Natural killer cell (primary cell): ENCODE results near the gene MAP2K5. TPM values are rescaled to one million over a fixed set of nuclear protein-coding genes. Genes with fewer than 3 reads are reported as not detected.

Experiments
- ATAC-seq, 3 donors: fragments of 150-1000 bp in 2 of 3; fragments of 200-7000 bp in 1 of 3; cut with Tn5 transposase; 1 replicate in 1 of 3; 2 replicates in 2 of 3; pipeline ENCODE4 v1.10.0; 2021; ENCODE audit warnings: mild to moderate bottlenecking in 2 of 3, moderate library complexity in 2 of 3
- DNase-seq, 2 donors: peaks; one replicate each; pipeline versions ENCODE4 v3.0.0 to v3.0.0-alpha.2; 2013 to 2021; ENCODE audit warnings: mixed read lengths in 1 of 2
- H3K27ac ChIP-seq: one replicate; pipeline ENCODE4 v1.5.1; 2013; ENCODE audit warnings: mild to moderate bottlenecking, low read length
- H3K27me3 ChIP-seq: one replicate; pipeline ENCODE4 v1.6.1; 2013; ENCODE audit warnings: low read length; ENCODE audit not compliant: control insufficient read depth, insufficient read depth
- H3K36me3 ChIP-seq: one replicate; pipeline ENCODE4 v1.6.1; 2013; ENCODE audit warnings: low read length; ENCODE audit not compliant: control insufficient read depth, insufficient read depth
- H3K4me1 ChIP-seq: one replicate; pipeline ENCODE4 v1.6.1; 2013; ENCODE audit warnings: low read length; ENCODE audit not compliant: control insufficient read depth, insufficient read depth
- H3K4me3 ChIP-seq: one replicate; pipeline ENCODE4 v1.5.1; 2013; ENCODE audit warnings: low read length
- H3K9me3 ChIP-seq: one replicate; pipeline ENCODE4 v1.6.1; 2013; ENCODE audit warnings: low read length; ENCODE audit not compliant: control insufficient read depth, insufficient read depth
- H3K27ac Mint-ChIP-seq, 2 donors: one replicate each; pipeline ENCODE4 v1.8.0; 2022; ENCODE audit warnings: mild to moderate bottlenecking in 2 of 2, mixed read lengths in 2 of 2, moderate library complexity in 1 of 2
- H3K27me3 Mint-ChIP-seq, 2 donors: one replicate each; pipeline ENCODE4 v1.8.0; 2022; ENCODE audit warnings: low read depth in 2 of 2, mixed read lengths in 2 of 2
- H3K36me3 Mint-ChIP-seq: one replicate; pipeline ENCODE4 v1.8.0; 2022; ENCODE audit warnings: mixed read lengths
- H3K4me1 Mint-ChIP-seq, 2 donors: one replicate each; pipeline ENCODE4 v1.8.0; 2022; ENCODE audit warnings: mixed read lengths in 2 of 2
- H3K4me3 Mint-ChIP-seq: one replicate; pipeline ENCODE4 v1.8.0; 2022; ENCODE audit warnings: mild to moderate bottlenecking, moderate library complexity, mixed read lengths
- H3K9me3 Mint-ChIP-seq, 2 donors: one replicate each; pipeline ENCODE4 v1.8.0; 2022; ENCODE audit warnings: mixed read lengths in 2 of 2
- CTCF ChIP-seq: fragments of 200-600 bp; IDR thresholded peaks from one replicate; pipeline ENCODE4 v1.8.0; 2022; ENCODE audit warnings: antibody characterized with exemption
- WGBS: methylation state at CpG from one replicate; pipeline ENCODE4 v1.1.7; 2013; ENCODE audit warnings: missing lambda C conversion rate; ENCODE audit not compliant: insufficient coverage; 5-methylcytosine and 5-hydroxymethylcytosine counted together
- intact Hi-C: fragments of 100-400 bp; cut with micrococcal nuclease; formaldehyde crosslinking; loops from one replicate; pipeline ENCODE4 v1.14.2; 2022
- total RNA-seq, 4 donors: library from RNA; stranded (reverse); fragments of 120-200 nt in 1 of 4; gene quantifications; one replicate each; pipeline versions ENCODE4 v1.2.3 to v1.2.4, GENCODE V29; 2013 to 2022

Gene MAP2K5
- total RNA-seq, 3 donors from 2014 or later (not counting 1 experiment from before 2014, with no cell fraction given) = 25.6 to 32.6 (median 29.2) TPM

GRCh38 chr15:67701669-67702068 lies 159.2 kb downstream of the MAP2K5 start:
- no peaks in the 10 kb centered on the region for H3K4me1 Mint-ChIP-seq
- H3K4me3 Mint-ChIP-seq = no peak overlapping the region
- no peak for DNase-seq
- WGBS = 96% methylated on average over 2 of the region's 2 CpGs
- H3K27ac ChIP-seq = no peak overlapping the region
- H3K36me3 Mint-ChIP-seq = no peaks in the 10 kb centered on the region
- H3K9me3 ChIP-seq = no peaks in the 10 kb centered on the region
- H3K27ac Mint-ChIP-seq = no peak overlapping the region
- no peak overlapping the region for H3K4me3 ChIP-seq
- no peak for ATAC-seq
- TF ChIP-seq CTCF = no peak
- H3K9me3 Mint-ChIP-seq = no peaks in the 10 kb centered on the region
- no peaks in the 10 kb centered on the region for H3K27me3 ChIP-seq
- intact Hi-C loops = no loop called here
- H3K36me3 ChIP-seq = peaks cover 4% of the 10 kb centered on the region
- H3K27me3 Mint-ChIP-seq = no peaks in the 10 kb centered on the region
- no peaks in the 10 kb centered on the region for H3K4me1 ChIP-seq

GRCh38 chr15:67707520-67708283 lies 165.2 kb downstream of the MAP2K5 start:
- no peak for ATAC-seq
- Mint-ChIP-seq H3K9me3 (no peaks in the 10 kb centered on the region), H3K27me3 (no peaks in the 10 kb centered on the region), H3K4me3 (no peak overlapping the region), H3K4me1 (peaks cover 0 to 4% of the 10 kb centered on the region in 2 donors), H3K27ac (no peak overlapping the region), H3K36me3 (peaks cover 8% of the 10 kb centered on the region)
- 88% methylated on average over 2 of the region's 2 CpGs for WGBS
- TF ChIP-seq CTCF = no peak
- no peaks in the 10 kb centered on the region for H3K27me3 ChIP-seq
- intact Hi-C loops = no loop called here
- no peak for DNase-seq
- no peaks in the 10 kb centered on the region for H3K9me3 ChIP-seq
- H3K4me1 ChIP-seq = no peaks in the 10 kb centered on the region
- no peak overlapping the region for H3K4me3 ChIP-seq
- peaks cover 4% of the 10 kb centered on the region for H3K36me3 ChIP-seq
- H3K27ac ChIP-seq = no peak overlapping the region

- H3K4me3 ChIP-seq = no peak overlapping the region
- H3K4me1 ChIP-seq = no peaks in the 10 kb centered on the region
- no peak overlapping the region for H3K27ac ChIP-seq
- H3K27me3 Mint-ChIP-seq = no peaks in the 10 kb centered on the region
- H3K9me3 Mint-ChIP-seq = no peaks in the 10 kb centered on the region
- intact Hi-C loops = no loop called here
- peaks cover 4% of the 10 kb centered on the region for H3K36me3 ChIP-seq
- H3K27ac Mint-ChIP-seq = no peak overlapping the region
- H3K4me3 Mint-ChIP-seq = no peak overlapping the region
- 89% methylated on average over 3 of the region's 4 CpGs for WGBS
- peaks cover 0 to 4% of the 10 kb centered on the region in 2 donors for H3K4me1 Mint-ChIP-seq
- no peak for DNase-seq
- ATAC-seq = no peak
- no peaks in the 10 kb centered on the region for H3K9me3 ChIP-seq
- TF ChIP-seq CTCF = no peak
- no peaks in the 10 kb centered on the region for H3K27me3 ChIP-seq
- peaks cover 8% of the 10 kb centered on the region for H3K36me3 Mint-ChIP-seq
These were observed 166.0 kb downstream of the MAP2K5 start for GRCh38 chr15:67708500-67708899.

- no peaks in the 10 kb centered on the region for H3K4me1 ChIP-seq
- H3K36me3 ChIP-seq = no peaks in the 10 kb centered on the region
- Mint-ChIP-seq H3K36me3 (peaks cover 8% of the 10 kb centered on the region), H3K9me3 (no peaks in the 10 kb centered on the region), H3K4me1 (peaks cover 8% of the 10 kb centered on the region in 2 donors), H3K4me3 (no peak overlapping the region), H3K27me3 (no peaks in the 10 kb centered on the region), H3K27ac (no peak overlapping the region)
- intact Hi-C loops = no loop called here
- H3K9me3 ChIP-seq = no peaks in the 10 kb centered on the region
- TF ChIP-seq CTCF = no peak
- WGBS = 100% methylated on average over 2 of the region's 2 CpGs
- no peak for DNase-seq
- no peak overlapping the region for H3K4me3 ChIP-seq
- ATAC-seq = no peak
- H3K27me3 ChIP-seq = no peaks in the 10 kb centered on the region
- H3K27ac ChIP-seq = no peak overlapping the region
These were observed 172.7 kb downstream of the MAP2K5 start for GRCh38 chr15:67715170-67715569.
